22Rv1 (cell line): ENCODE results near the gene LSS.
"Not testable (repeated sequence)": the region's sequence is repeated elsewhere in the genome, so short reads cannot be mapped to it uniquely, and the experiment has no call there.

Source experiments
- H3K27ac ChIP-seq: fragments of 450-650 bp; 2 replicates; pipeline ENCODE4 v1.5.1; 2017
- ZFX ChIP-seq: fragments of 450-650 bp; IDR thresholded peaks from 2 replicates; pipeline ENCODE4 v1.6.1; 2017; ENCODE audit warnings: antibody characterized with exemption, borderline replicate concordance
- TF ChIP-seq, protein P1 (sequence below): fragments of 450-650 bp; IDR thresholded peaks from 2 replicates; pipeline ENCODE4 v1.5.1; 2017; ENCODE audit warnings: mild to moderate bottlenecking

Gene LSS

GRCh38 chr21:46184625-46185555 is 43.7 kb downstream of the LSS start:
- TF ChIP-seq ZFX: no peak
- TF ChIP-seq, protein P1, sequence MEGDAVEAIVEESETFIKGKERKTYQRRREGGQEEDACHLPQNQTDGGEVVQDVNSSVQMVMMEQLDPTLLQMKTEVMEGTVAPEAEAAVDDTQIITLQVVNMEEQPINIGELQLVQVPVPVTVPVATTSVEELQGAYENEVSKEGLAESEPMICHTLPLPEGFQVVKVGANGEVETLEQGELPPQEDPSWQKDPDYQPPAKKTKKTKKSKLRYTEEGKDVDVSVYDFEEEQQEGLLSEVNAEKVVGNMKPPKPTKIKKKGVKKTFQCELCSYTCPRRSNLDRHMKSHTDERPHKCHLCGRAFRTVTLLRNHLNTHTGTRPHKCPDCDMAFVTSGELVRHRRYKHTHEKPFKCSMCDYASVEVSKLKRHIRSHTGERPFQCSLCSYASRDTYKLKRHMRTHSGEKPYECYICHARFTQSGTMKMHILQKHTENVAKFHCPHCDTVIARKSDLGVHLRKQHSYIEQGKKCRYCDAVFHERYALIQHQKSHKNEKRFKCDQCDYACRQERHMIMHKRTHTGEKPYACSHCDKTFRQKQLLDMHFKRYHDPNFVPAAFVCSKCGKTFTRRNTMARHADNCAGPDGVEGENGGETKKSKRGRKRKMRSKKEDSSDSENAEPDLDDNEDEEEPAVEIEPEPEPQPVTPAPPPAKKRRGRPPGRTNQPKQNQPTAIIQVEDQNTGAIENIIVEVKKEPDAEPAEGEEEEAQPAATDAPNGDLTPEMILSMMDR: no peak
- peak overlapping the region; percentile 49 for H3K27ac ChIP-seq

DNA sequence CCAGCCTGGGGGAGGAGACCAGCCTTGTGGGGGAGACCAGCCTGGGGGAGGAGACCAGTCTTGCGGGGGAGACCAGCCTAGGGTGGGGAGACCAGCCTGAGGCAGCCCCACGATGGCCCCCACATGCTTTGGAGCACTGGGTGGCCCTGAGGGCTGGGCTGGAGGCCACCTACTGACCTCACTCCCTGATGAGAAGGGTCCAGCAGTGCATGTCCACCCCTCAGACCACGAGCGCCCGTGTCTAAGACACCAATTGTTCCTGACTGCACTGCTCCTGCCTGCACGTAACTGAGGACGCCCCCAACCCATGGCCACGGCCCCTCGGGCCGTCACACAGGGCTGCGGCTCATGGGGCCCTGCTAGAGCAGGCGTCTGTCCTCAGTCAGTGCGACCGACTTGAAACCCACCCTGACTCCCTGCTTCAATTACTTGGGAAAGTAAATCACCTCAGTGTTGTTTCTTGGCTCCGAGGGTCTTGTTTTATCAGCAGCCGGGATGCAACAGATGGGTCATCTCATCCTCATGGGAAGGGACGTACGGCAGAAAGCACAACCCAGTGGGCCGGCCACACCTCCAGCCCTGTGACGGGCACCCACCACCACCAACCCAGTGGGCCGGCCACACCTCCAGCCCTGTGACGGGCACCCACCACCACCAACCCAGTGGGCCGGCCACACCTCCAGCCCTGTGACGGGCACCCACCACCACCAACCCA is 44.5 kb downstream of the LSS start, which contains the start of gene SPATC1L:
SPATC1L (minus strand) TSS at position 550 of the 715 bp plus-strand sequence. CDS start 1,643 bp downstream, outside the sequence.
- TF ChIP-seq, protein P1: no peak
- TF ChIP-seq ZFX: no peak
- peak within 1 kb of the TSS; percentile 49 for H3K27ac ChIP-seq

DNA sequence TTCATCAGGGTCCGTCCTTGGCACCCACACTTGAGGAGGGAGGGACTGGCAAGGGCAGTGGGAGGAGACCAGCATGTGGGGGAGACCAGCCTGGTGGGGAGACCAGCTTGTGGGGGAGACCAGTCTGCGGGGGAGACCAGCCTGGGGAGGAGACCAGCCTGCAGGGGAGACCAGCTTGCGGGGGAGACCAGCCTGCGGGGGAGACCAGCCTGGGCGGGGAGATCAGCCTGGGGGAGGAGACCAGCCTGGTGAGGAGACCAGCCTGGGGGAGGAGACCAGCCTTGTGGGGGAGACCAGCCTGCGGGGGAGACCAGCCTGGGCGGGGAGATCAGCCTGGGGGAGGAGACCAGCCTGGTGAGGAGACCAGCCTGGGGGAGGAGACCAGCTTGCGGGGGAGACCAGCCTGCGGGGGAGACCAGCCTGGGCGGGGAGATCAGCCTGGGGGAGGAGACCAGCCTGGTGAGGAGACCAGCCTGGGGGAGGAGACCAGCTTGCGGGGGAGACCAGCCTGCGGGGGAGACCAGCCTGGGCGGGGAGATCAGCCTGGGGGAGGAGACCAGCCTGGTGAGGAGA is 45.2 kb downstream of the LSS start:
- H3K27ac ChIP-seq: not testable (repeated sequence)

DNA sequence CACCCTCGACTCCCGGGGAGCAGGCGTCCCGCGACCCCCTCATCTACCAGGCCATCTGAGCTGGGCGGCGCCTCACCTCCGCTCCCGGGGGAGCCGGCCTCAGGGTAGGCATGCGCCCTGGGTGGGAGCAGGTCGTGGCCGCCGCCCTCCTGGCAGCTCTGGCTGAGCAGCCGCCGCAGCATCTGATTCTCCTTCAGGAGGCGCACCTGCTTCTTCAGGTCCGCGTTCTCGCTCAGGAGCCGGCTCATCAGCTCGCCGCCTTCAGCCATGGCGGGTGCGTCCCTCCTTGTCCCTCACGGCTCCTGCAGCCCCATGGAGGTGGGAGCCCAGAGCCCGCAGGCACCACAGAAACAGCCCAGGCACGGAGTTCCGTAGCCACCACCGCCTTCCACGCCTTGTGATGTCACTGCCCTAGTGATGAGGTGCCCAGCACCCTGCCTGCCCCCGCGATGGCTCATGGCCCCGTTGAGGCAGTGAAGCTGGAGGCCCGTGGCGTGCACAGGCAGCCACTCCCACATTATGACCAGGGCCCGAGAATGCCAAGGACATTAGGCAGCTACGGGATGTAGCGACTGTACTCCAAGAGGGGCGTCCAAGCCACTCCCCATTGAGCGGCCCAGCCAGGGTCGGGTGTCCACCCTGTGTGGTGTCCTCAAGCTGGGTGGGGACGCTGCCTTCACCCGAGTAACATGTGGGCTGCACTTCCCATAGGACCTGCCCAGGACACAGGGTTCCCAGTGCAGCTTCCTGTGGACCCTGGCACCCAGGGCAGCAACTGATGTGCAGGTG is 45.8 kb downstream of the LSS start:
- no peak overlapping the region for H3K27ac ChIP-seq
- TF ChIP-seq, protein P1: no peak

- TF ChIP-seq, protein P1: no peak
- TF ChIP-seq ZFX: no peak
- H3K27ac ChIP-seq: no peak overlapping the region
These were observed 46.5 kb downstream of the LSS start for GRCh38 chr21:46181953-46182547.

DNA sequence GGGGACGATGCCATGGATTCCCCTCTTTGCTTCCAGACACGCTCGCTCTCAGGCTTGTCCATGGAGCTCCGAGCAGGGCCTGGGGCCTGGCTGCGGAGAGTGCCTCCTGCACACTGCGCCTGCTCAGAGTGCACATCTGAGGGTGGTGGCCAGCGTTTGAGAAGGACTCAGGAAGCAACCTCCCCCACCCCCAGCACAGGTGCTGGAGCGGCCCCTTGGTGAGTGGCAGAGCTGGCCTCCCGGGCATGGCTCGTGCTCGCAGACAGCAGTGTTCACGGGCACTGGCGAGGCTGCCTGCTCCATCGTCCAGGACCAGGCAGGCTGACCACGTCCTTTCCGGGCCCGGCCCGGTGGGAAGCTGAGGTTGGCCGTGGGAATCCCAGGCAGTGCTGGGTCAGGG is 47.1 kb downstream of the LSS start:
- no peak for TF ChIP-seq ZFX
- TF ChIP-seq, protein P1: no peak
- no peak overlapping the region for H3K27ac ChIP-seq
